Measurements from ENCODE around the gene SREBF1. TPM values are rescaled to one million over a fixed set of nuclear protein-coding genes. Genes with fewer than 3 reads are reported as not detected.

Gene SREBF1
- total and polyA plus RNA-seq, 2 experiments from 2014 or later, result 39.6 to 85.3 TPM

DNA sequence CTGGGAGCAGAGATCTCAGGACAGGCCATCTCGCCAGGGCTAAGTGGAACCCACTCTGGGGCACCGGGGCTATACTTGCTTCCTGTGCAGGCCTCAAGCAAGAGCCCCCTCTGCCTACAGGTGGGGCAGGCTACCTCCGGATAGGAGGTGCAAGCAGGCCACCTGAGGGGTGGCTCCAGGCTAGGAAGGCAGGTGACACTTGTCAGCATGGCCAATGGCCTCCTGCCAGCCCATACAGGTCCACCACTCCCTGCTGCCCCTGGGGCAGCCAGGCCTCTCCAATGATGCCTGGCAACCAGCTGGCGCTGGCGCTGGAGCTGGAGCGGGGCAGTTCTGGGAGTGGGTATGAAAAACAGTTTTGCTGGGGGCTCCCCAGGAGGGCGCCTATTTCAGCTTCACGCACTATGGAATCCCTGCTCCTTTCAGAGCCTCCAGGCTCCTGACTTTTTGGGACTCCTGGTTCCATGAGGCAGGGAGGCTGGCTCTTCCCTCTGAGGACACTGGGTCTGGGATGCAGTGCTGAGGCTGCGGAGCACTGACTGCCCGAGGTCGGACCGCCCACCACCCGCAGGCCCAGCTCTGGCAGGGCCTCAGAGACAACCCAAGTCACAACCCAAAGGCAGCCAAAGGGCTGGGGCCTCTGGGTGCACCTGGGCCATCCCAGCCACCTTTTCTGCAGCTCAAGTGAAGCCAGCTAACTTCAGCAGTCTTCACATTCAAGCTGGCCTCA lies 8.4 kb upstream of the SREBF1 start:
- no peak overlapping the region for H3K27ac ChIP-seq (ENCODE audit: low read depth)
- Mint-ChIP-seq H3K9me3 (no peaks in the 10 kb centered on the region; the same call in 2 of the 3 replicates), H3K36me3 (ENCODE audit: low read depth) (no peaks in the 10 kb centered on the region), H3K4me1 (peaks cover 57% of the 10 kb centered on the region), H3K4me3 (no peak overlapping the region; the same call in 2 of the 3 replicates), H3K27me3 (ENCODE audit: insufficient read depth, low read depth, poor library complexity) (peaks cover 27% of the 10 kb centered on the region), H3K27ac (no peak overlapping the region)
- H3K27me3 ChIP-seq (ENCODE audit: insufficient read depth), result no peaks in the 10 kb centered on the region
- no peak for ATAC-seq
- peaks cover 20% of the 10 kb centered on the region for H3K4me1 ChIP-seq (ENCODE audit: insufficient read depth)
- no peak overlapping the region for H3K4me2 ChIP-seq
- H3F3A ChIP-seq (replicated peaks; ENCODE audit: low read depth), result peaks cover 6% of the 10 kb centered on the region; the same call in 1 of the 2 replicates
- no peaks in the 10 kb centered on the region for H4K20me1 ChIP-seq (replicated peaks; ENCODE audit: insufficient read depth)
- H3K4me3 ChIP-seq, result no peak overlapping the region
- H3K36me3 ChIP-seq (ENCODE audit: insufficient read depth), result no peaks in the 10 kb centered on the region
- TF ChIP-seq POLR2AphosphoS5 (IDR thresholded peaks at IDR 0.05; ENCODE audit: low read depth) (no peak), CREB1 (CRISPR knock-in tag; IDR thresholded peaks at IDR 0.05; ENCODE audit: low read depth) (no peak), NANOG (IDR thresholded peaks at IDR 0.05; ENCODE audit: borderline replicate concordance) (no peak), JUNB (IDR thresholded peaks at IDR 0.05; ENCODE audit: unreplicated experiment) (no peak)
- TF ChIP-seq, protein P1, sequence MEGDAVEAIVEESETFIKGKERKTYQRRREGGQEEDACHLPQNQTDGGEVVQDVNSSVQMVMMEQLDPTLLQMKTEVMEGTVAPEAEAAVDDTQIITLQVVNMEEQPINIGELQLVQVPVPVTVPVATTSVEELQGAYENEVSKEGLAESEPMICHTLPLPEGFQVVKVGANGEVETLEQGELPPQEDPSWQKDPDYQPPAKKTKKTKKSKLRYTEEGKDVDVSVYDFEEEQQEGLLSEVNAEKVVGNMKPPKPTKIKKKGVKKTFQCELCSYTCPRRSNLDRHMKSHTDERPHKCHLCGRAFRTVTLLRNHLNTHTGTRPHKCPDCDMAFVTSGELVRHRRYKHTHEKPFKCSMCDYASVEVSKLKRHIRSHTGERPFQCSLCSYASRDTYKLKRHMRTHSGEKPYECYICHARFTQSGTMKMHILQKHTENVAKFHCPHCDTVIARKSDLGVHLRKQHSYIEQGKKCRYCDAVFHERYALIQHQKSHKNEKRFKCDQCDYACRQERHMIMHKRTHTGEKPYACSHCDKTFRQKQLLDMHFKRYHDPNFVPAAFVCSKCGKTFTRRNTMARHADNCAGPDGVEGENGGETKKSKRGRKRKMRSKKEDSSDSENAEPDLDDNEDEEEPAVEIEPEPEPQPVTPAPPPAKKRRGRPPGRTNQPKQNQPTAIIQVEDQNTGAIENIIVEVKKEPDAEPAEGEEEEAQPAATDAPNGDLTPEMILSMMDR (conservative IDR thresholded peaks at IDR 0.05; ENCODE audit: low read depth in 2 of 2), result no peak
- TF ChIP-seq, protein P2, sequence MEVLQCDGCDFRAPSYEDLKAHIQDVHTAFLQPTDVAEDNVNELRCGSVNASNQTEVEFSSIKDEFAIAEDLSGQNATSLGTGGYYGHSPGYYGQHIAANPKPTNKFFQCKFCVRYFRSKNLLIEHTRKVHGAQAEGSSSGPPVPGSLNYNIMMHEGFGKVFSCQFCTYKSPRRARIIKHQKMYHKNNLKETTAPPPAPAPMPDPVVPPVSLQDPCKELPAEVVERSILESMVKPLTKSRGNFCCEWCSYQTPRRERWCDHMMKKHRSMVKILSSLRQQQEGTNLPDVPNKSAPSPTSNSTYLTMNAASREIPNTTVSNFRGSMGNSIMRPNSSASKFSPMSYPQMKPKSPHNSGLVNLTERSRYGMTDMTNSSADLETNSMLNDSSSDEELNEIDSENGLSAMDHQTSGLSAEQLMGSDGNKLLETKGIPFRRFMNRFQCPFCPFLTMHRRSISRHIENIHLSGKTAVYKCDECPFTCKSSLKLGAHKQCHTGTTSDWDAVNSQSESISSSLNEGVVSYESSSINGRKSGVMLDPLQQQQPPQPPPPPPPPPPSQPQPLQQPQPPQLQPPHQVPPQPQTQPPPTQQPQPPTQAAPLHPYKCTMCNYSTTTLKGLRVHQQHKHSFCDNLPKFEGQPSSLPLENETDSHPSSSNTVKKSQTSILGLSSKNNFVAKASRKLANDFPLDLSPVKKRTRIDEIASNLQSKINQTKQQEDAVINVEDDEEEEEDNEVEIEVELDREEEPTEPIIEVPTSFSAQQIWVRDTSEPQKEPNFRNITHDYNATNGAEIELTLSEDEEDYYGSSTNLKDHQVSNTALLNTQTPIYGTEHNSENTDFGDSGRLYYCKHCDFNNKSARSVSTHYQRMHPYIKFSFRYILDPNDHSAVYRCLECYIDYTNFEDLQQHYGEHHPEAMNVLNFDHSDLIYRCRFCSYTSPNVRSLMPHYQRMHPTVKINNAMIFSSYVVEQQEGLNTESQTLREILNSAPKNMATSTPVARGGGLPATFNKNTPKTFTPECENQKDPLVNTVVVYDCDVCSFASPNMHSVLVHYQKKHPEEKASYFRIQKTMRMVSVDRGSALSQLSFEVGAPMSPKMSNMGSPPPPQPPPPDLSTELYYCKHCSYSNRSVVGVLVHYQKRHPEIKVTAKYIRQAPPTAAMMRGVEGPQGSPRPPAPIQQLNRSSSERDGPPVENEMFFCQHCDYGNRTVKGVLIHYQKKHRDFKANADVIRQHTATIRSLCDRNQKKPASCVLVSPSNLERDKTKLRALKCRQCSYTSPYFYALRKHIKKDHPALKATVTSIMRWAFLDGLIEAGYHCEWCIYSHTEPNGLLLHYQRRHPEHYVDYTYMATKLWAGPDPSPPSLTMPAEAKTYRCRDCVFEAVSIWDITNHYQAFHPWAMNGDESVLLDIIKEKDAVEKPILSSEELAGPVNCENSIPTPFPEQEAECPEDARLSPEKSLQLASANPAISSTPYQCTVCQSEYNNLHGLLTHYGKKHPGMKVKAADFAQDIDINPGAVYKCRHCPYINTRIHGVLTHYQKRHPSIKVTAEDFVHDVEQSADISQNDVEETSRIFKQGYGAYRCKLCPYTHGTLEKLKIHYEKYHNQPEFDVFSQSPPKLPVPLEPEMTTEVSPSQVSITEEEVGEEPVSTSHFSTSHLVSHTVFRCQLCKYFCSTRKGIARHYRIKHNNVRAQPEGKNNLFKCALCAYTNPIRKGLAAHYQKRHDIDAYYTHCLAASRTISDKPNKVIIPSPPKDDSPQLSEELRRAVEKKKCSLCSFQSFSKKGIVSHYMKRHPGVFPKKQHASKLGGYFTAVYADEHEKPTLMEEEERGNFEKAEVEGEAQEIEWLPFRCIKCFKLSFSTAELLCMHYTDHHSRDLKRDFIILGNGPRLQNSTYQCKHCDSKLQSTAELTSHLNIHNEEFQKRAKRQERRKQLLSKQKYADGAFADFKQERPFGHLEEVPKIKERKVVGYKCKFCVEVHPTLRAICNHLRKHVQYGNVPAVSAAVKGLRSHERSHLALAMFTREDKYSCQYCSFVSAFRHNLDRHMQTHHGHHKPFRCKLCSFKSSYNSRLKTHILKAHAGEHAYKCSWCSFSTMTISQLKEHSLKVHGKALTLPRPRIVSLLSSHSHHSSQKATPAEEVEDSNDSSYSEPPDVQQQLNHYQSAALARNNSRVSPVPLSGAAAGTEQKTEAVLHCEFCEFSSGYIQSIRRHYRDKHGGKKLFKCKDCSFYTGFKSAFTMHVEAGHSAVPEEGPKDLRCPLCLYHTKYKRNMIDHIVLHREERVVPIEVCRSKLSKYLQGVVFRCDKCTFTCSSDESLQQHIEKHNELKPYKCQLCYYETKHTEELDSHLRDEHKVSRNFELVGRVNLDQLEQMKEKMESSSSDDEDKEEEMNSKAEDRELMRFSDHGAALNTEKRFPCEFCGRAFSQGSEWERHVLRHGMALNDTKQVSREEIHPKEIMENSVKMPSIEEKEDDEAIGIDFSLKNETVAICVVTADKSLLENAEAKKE (CRISPR knock-in tag; IDR thresholded peaks at IDR 0.05), result no peak
- TF ChIP-seq, protein P3, sequence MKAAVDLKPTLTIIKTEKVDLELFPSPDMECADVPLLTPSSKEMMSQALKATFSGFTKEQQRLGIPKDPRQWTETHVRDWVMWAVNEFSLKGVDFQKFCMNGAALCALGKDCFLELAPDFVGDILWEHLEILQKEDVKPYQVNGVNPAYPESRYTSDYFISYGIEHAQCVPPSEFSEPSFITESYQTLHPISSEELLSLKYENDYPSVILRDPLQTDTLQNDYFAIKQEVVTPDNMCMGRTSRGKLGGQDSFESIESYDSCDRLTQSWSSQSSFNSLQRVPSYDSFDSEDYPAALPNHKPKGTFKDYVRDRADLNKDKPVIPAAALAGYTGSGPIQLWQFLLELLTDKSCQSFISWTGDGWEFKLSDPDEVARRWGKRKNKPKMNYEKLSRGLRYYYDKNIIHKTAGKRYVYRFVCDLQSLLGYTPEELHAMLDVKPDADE (IDR thresholded peaks at IDR 0.05), result no peak
- no peak for DNase-seq (ENCODE audit: low spot score)
- H2AFZ ChIP-seq, result no peak overlapping the region
- H3K79me2 ChIP-seq (replicated peaks; ENCODE audit: insufficient read depth), result no peaks in the 10 kb centered on the region
- H3K9me2 ChIP-seq (ENCODE audit: insufficient read depth), result no peaks in the 10 kb centered on the region
